Measurements from ENCODE around the gene GPR87. TPM values are rescaled to one million over a fixed set of nuclear protein-coding genes. Genes with fewer than 3 reads are reported as not detected.

Gene GPR87, protein sequence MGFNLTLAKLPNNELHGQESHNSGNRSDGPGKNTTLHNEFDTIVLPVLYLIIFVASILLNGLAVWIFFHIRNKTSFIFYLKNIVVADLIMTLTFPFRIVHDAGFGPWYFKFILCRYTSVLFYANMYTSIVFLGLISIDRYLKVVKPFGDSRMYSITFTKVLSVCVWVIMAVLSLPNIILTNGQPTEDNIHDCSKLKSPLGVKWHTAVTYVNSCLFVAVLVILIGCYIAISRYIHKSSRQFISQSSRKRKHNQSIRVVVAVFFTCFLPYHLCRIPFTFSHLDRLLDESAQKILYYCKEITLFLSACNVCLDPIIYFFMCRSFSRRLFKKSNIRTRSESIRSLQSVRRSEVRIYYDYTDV
- 0.62 and 0.93 TPM in 2 replicates for total RNA-seq

DNA sequence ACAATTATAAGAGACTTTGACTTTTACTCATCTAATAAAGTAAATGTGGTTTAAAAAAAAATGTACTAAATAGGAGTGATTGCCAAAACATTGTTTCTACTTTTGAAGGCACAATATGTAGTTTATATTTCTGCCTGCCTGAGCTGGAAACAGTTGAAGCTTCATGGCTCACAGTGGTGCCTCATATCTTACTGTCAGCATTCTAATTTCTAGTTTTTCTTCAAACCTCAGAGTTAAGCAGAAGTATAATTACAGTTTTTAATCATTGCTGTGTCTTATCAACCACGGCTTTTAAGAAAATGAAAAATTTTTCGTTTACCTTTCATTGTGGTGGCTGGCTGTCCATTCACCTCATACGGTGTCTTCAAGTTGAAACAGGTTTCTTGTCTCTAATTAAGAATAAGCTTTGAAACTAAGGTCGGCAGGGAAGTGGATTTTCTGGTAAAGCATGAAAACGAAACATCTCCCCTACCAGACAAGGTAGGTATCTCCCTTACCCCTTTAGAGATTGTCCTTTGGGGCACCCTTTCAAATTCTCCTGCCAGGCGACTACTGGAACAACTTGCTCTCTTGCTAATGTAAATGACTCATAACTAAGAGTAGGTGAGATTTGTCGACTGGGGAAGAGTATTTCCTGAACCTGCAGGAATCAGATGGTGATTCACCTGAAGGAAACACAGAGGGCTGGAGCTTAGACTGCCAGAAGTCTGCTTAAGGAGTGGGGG is at the start of gene GPR87:
Gene GPR87, minus strand, starts transcription at position 554 of the 725 bp plus-strand sequence. CDS start 16,720 bp downstream, outside the sequence.
- DNase-seq (ENCODE audit: low spot score) = no peak
- Mint-ChIP-seq H3K27ac (peak within 1 kb of the TSS; percentile 61), H3K27me3 (ENCODE audit: insufficient read depth) (no peaks in the 10 kb centered on the region), H3K4me1 (ENCODE audit: low read depth) (peaks cover 24% of the 10 kb centered on the region), H3K9me3 (no peaks in the 10 kb centered on the region), H3K4me3 (peak within 1 kb of the TSS; percentile 7), H3K36me3 (ENCODE audit: low read depth) (no peaks in the 10 kb centered on the region)
- intact Hi-C loops (cut with micrococcal nuclease) = loop anchor here (1.0 to 2.0 kb wide), 4 partner anchors 11 to 811 kb away; no protein-coding TSS in a partner anchor

DNA sequence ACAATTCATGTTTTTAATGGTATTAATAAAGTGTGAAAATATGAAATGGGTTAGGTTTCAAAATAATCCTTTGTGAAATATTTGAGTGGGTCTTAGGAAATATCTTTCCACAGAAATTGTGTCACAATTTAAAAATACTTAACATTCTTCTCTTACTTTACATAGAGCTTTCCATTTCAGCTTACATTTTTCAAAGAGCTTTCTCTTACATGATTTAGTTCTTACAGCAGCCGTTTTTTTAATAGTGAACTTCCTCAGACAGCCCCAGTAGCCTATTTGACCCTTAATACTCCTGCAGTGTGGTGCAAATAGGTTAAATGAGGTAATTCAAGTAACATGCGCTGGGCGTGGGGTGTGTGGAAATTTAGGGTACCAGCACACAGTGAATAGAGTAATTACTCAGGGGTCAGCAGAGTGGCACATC is 46.1 kb upstream of the GPR87 start:
- intact Hi-C loops (cut with micrococcal nuclease) = no loop called here
- H3K4me1 Mint-ChIP-seq (ENCODE audit: low read depth) = no peaks in the 10 kb centered on the region
- DNase-seq (ENCODE audit: low spot score) = no peak

DNA sequence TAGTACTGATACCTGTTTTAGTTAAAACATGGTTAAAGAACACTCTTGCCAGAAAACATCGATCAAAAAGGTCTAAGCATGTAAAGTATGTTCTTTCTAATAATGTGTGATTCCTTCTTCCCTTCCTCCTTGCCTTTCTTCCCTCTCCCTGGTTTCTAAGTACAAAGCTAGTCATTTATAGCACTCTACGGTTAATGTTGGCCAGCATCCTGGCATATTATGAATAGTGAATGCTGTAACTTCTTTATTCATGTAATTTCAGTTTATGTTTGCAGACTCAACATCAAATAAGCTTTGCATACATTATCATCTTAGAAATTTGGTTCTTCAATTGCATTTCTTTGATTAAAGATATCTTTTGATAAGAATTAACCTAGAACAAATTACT is 40.8 kb upstream of the GPR87 start:
- intact Hi-C loops (cut with micrococcal nuclease) = no loop called here
- Mint-ChIP-seq H3K9me3 (no peaks in the 10 kb centered on the region), H3K4me1 (ENCODE audit: low read depth) (peaks cover under 1% of the 10 kb centered on the region), H3K4me3 (no peak overlapping the region), H3K27me3 (ENCODE audit: insufficient read depth) (peaks cover 4% of the 10 kb centered on the region), H3K27ac (no peak overlapping the region), H3K36me3 (ENCODE audit: low read depth) (no peaks in the 10 kb centered on the region)
- DNase-seq (ENCODE audit: low spot score) = no peak

More for the DNA sequence above, 46.1 kb upstream of the GPR87 start:
- Mint-ChIP-seq H3K27ac (no peak overlapping the region), H3K9me3 (no peaks in the 10 kb centered on the region), H3K4me3 (no peak overlapping the region), H3K36me3 (ENCODE audit: low read depth) (no peaks in the 10 kb centered on the region), H3K27me3 (ENCODE audit: insufficient read depth) (peaks cover 2% of the 10 kb centered on the region)

DNA sequence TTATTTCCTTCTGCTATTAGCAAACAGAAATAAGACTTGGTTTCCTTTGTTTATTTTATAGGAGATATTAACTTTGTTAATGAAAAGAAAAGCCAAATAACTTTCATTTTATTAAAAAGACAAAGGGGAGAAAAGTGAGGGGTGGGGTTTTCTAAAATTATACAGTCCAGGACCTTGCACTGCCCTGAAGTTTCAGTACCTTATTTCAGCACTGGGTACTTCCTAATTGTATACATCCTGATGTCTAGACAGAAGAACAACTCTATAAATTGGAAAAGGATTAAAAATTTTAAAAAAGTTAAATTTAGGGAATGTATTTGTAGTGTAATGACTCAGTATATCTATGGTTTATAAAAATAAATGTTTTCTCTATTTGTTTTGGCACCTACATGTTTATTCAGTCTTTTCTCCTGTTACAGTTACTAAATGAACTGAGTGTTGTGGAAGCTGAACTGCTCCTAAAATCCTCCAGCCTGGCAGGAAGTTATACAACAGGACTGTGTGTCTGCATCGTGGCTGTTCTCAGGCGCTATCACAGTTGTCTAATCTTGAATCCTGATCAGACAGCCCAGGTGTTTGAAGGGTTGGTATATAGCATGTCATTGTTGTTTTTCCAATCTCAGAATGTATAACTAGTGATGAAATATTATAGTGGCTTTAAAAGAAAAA is 40.3 kb upstream of the GPR87 start:
- Mint-ChIP-seq H3K36me3 (ENCODE audit: low read depth) (no peaks in the 10 kb centered on the region), H3K27me3 (ENCODE audit: insufficient read depth) (peaks cover 4% of the 10 kb centered on the region), H3K9me3 (no peaks in the 10 kb centered on the region), H3K27ac (no peak overlapping the region), H3K4me1 (ENCODE audit: low read depth) (peaks cover 6% of the 10 kb centered on the region), H3K4me3 (no peak overlapping the region)
- no peak for DNase-seq (ENCODE audit: low spot score)
- intact Hi-C loops (cut with micrococcal nuclease) = no loop called here

DNA sequence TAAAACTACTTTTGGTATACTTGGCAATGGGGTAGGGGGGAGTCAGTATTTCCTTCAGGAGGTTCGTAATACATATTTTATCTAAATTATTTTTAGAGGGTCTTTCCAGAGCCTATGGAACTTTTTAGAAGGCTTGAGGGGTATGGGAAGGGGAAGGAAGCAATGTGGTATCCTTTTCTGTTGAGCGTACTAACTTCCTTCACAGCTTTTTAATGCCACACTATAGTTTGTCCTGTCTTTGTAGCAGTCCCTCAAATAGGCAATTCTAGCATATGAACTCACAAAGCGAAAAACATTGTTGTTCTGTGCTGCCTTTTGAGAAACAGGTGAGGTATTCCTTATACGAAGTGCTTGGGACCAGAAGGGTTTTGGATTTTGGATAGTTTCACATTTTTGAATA is 35.0 kb upstream of the GPR87 start:
- no peak for DNase-seq (ENCODE audit: low spot score)
- peaks cover 20% of the 10 kb centered on the region for H3K27me3 Mint-ChIP-seq (ENCODE audit: insufficient read depth)
- H3K9me3 Mint-ChIP-seq = no peaks in the 10 kb centered on the region
- intact Hi-C loops (cut with micrococcal nuclease) = no loop called here
- H3K4me1 Mint-ChIP-seq (ENCODE audit: low read depth) = peaks cover 28% of the 10 kb centered on the region
- no peak overlapping the region for H3K27ac Mint-ChIP-seq
- H3K4me3 Mint-ChIP-seq = peak overlapping the region; percentile 37
- H3K36me3 Mint-ChIP-seq (ENCODE audit: low read depth) = no peaks in the 10 kb centered on the region

DNA sequence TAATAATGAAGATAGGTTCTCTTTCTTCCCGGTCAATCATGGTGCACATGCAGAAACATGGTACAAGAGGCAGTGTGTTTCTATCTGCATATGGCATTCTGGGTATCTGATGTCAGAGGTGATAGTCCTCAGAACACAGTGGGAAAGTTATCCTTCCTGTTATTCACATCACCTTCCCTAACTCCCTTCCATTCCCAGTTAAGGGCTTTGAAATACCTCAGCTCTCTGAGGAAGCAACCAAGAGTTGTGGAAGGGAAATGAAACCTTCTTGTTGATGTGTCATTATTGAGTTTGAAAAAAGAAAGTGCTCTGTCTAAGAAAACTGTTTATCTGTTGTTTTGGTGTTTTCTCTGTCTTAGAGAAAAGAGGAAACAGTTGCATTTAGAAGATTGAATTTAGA is 34.6 kb upstream of the GPR87 start:
- H3K4me1 Mint-ChIP-seq (ENCODE audit: low read depth) = peaks cover 29% of the 10 kb centered on the region
- intact Hi-C loops (cut with micrococcal nuclease) = no loop called here
- H3K36me3 Mint-ChIP-seq (ENCODE audit: low read depth) = no peaks in the 10 kb centered on the region
- peak overlapping the region; percentile 37 for H3K4me3 Mint-ChIP-seq
- H3K27me3 Mint-ChIP-seq (ENCODE audit: insufficient read depth) = peaks cover 21% of the 10 kb centered on the region
- H3K27ac Mint-ChIP-seq = no peak overlapping the region
- DNase-seq (ENCODE audit: low spot score) = no peak
- no peaks in the 10 kb centered on the region for H3K9me3 Mint-ChIP-seq

DNA sequence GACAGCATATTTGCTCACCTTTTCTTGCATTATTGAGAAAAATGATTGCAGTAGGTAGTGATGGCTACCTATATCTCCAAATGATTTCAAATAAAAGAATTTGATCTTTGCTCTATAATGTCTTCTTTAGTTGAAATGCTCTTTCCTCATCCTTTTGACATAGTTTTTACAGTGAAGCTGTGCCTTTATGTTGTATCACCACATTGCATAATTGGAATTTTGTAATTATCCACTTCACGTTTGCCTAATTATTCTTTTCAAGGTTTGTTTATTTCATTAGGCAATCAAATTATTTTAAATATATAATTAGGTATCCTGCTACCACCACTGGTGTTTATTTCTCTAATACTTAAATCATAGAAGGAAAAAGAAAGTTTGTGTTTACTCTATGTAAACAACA is 34.0 kb upstream of the GPR87 start:
- intact Hi-C loops (cut with micrococcal nuclease) = no loop called here
- no peak overlapping the region for H3K4me3 Mint-ChIP-seq
- peaks cover 25% of the 10 kb centered on the region for H3K27me3 Mint-ChIP-seq (ENCODE audit: insufficient read depth)
- no peak overlapping the region for H3K27ac Mint-ChIP-seq
- no peaks in the 10 kb centered on the region for H3K36me3 Mint-ChIP-seq (ENCODE audit: low read depth)
- H3K9me3 Mint-ChIP-seq = no peaks in the 10 kb centered on the region
- H3K4me1 Mint-ChIP-seq (ENCODE audit: low read depth) = peaks cover 34% of the 10 kb centered on the region
- DNase-seq (ENCODE audit: low spot score) = no peak

DNA sequence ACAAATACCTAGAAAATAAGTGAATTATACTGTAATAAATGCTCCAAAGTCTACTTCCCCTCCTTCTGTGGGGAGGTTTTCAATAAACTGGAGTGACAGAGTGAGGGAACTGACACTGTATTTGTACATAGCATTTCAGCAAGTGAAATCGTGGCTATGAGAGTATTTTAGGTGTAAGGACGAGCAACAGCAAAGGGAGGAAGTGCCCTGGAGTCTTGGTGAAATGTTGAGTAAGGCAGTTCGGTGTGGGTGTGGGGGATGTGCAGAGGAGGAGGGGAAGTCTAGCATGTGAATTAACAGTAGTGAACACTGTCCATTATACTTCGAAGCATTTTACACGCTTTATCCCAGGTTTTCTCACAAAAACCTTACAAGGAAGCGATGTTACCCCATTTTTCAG is 30.8 kb upstream of the GPR87 start:
- H3K27ac Mint-ChIP-seq = no peak overlapping the region
- H3K36me3 Mint-ChIP-seq (ENCODE audit: low read depth) = no peaks in the 10 kb centered on the region
- peaks cover 42% of the 10 kb centered on the region for H3K27me3 Mint-ChIP-seq (ENCODE audit: insufficient read depth)
- no peak for DNase-seq (ENCODE audit: low spot score)
- H3K4me3 Mint-ChIP-seq = no peak overlapping the region
- peaks cover 33% of the 10 kb centered on the region for H3K4me1 Mint-ChIP-seq (ENCODE audit: low read depth)
- H3K9me3 Mint-ChIP-seq = no peaks in the 10 kb centered on the region
- intact Hi-C loops (cut with micrococcal nuclease) = no loop called here

DNA sequence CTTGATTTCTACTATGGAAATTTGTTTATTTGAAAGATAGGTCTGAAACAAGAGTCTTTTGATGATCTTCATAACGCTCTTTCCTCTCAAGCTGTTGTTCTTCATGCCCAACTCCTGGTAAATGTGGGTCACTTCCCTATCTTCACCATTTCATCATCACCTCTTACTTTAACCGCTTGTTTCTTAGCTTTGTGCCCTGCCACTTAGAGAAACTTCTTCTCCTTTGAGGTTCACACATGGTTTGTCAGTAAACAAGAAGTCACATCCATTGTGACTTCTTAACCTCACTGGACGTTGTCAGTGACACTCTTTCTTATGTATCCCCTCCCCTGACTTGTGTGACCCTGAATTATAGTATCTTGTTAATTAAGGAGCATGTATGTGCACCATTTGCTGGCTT is 29.7 kb upstream of the GPR87 start:
- Mint-ChIP-seq H3K27ac (no peak overlapping the region), H3K9me3 (no peaks in the 10 kb centered on the region), H3K27me3 (ENCODE audit: insufficient read depth) (peaks cover 42% of the 10 kb centered on the region), H3K4me1 (ENCODE audit: low read depth) (peaks cover 21% of the 10 kb centered on the region), H3K36me3 (ENCODE audit: low read depth) (no peaks in the 10 kb centered on the region), H3K4me3 (no peak overlapping the region)
- intact Hi-C loops (cut with micrococcal nuclease) = no loop called here
- DNase-seq (ENCODE audit: low spot score) = no peak

DNA sequence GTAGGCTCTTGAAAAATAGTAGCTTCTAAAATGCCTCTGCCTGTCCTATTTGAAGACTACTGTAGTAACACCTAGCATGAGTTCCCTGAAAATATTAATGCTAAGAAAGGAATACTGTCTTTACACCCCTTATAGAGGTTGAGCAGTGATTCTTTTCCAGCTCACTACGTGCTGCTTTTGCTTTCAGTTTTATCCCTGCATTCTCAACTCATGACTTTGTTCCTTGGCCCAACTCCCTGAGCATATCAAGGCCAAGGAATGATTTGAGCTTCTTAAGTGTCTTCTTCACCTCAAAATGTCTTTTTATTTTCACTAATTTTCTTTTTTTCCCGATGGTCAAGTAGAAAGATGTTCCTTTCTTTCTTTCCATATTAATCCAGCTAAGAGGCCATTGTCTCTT is 29.2 kb upstream of the GPR87 start:
- H3K27ac Mint-ChIP-seq = no peak overlapping the region

DNA sequence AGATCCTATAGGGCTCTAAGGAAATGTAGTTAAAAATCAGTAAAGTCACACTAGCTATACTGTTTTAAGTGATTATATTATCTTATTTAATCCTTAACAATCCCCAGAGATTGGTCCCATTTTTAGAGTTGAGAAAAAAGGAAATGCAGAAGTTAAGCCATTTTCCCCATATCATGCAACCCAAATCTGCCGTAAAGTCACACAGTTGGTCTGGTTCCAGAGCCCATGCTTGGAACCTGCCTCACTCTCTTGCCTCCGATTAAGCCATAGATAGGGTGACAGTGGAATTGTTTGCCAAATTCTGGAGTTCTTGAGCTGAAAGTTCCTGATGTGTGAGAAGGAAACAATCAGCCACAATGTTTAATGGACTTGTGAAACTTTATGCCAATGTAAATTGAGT is 15.1 kb upstream of the GPR87 start:
- Mint-ChIP-seq H3K27ac (no peak overlapping the region), H3K27me3 (ENCODE audit: insufficient read depth) (peaks cover 18% of the 10 kb centered on the region), H3K9me3 (no peaks in the 10 kb centered on the region), H3K36me3 (ENCODE audit: low read depth) (no peaks in the 10 kb centered on the region), H3K4me3 (no peak overlapping the region), H3K4me1 (ENCODE audit: low read depth) (peaks cover 8% of the 10 kb centered on the region)
- intact Hi-C loops (cut with micrococcal nuclease) = loop anchor here (2.0 kb wide), 1 partner anchor 15 kb away; the partner anchor contains the start of gene GPR87
- no peak for DNase-seq (ENCODE audit: low spot score)

More for the DNA sequence above, 29.2 kb upstream of the GPR87 start:
- intact Hi-C loops (cut with micrococcal nuclease) = no loop called here
- no peaks in the 10 kb centered on the region for H3K36me3 Mint-ChIP-seq (ENCODE audit: low read depth)
- no peak overlapping the region for H3K4me3 Mint-ChIP-seq
- no peaks in the 10 kb centered on the region for H3K9me3 Mint-ChIP-seq
- H3K27me3 Mint-ChIP-seq (ENCODE audit: insufficient read depth) = peaks cover 41% of the 10 kb centered on the region
- no peak for DNase-seq (ENCODE audit: low spot score)
- peaks cover 17% of the 10 kb centered on the region for H3K4me1 Mint-ChIP-seq (ENCODE audit: low read depth)

DNA sequence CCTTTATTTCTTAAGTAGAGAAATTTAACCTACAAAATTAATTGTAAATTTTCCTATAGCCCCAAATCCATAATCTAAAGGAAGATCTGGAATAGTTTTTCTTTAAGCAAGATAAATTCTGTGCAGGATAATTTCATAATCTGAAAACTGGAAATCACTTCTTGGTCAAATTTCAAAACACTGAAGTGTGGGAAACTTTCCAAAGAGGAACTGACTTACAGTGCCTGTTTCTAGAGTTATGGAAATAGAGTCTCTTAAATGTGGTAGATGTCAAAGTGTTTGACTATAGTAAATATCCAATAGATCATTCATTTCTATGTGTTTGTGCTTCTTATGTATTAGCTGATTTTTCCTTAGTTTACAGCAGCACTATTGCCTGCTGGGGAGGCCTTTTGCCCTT is 14.3 kb upstream of the GPR87 start:
- Mint-ChIP-seq H3K27ac (no peak overlapping the region), H3K36me3 (ENCODE audit: low read depth) (no peaks in the 10 kb centered on the region)

DNA sequence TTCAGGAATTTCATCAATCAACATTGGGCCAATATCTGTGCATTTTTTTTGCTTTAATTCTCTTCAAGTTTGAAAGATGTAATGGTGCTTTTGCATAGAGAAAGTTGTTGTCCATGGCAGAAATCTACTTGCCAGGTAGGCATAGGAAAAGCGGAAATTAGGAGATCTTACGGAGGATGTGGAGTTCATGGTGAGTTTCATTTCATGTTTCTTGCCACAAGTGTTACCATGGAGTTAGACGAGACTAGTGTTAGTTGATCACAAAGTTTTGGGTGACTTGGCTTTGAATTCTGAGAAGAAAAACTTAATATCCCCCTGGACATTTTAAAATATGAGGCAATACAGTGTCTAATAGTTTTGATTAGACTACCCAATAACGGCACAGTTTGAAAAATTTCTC is 13.8 kb upstream of the GPR87 start:
- H3K4me1 Mint-ChIP-seq (ENCODE audit: low read depth) = peaks cover 8% of the 10 kb centered on the region
- no peak for DNase-seq (ENCODE audit: low spot score)
- no peak overlapping the region for H3K4me3 Mint-ChIP-seq
- no peaks in the 10 kb centered on the region for H3K9me3 Mint-ChIP-seq
- H3K27me3 Mint-ChIP-seq (ENCODE audit: insufficient read depth) = peaks cover 13% of the 10 kb centered on the region
- intact Hi-C loops (cut with micrococcal nuclease) = loop anchor here (2.0 kb wide), 1 partner anchor 14 kb away; the partner anchor contains the start of gene GPR87
- H3K36me3 Mint-ChIP-seq (ENCODE audit: low read depth) = no peaks in the 10 kb centered on the region
- no peak overlapping the region for H3K27ac Mint-ChIP-seq

More for the DNA sequence above, 14.3 kb upstream of the GPR87 start:
- no peak for DNase-seq (ENCODE audit: low spot score)
- peaks cover 8% of the 10 kb centered on the region for H3K4me1 Mint-ChIP-seq (ENCODE audit: low read depth)
- H3K27me3 Mint-ChIP-seq (ENCODE audit: insufficient read depth) = peaks cover 14% of the 10 kb centered on the region
- no peaks in the 10 kb centered on the region for H3K9me3 Mint-ChIP-seq
- no peak overlapping the region for H3K4me3 Mint-ChIP-seq
- intact Hi-C loops (cut with micrococcal nuclease) = loop anchor here (2.0 kb wide), 1 partner anchor 14 kb away; the partner anchor contains the start of gene GPR87

All from activated T-helper 1 cell treated with anti-CD3 and anti-CD28 coated beads, Interleukin-12 subunit alpha, Interleukin-12 subunit beta, Interleukin-2, Interleukin-4 antibody, amounts not matched to agents 30 ng/mL and 10 ng/mL and 1 ng/mL, durations not matched to agents 14 hours and 24 hours and 36 hours (primary cell).